OCI-M2 (cell line): ENCODE data around the gene TRIM33.

Experiments used
- DNase-seq: peaks from one replicate; lab custom pipeline; 2025; ENCODE audit not compliant: unreplicated experiment; lab: John Stamatoyannopoulos, UW

TRIM33 gene

GRCh38 chr1:114352797-114353196 lies 158.2 kb downstream of the TRIM33 start:
- DNase-seq = no peak

GRCh38 chr1:114350731-114351445 lies 160.1 kb downstream of the TRIM33 start:
- DNase-seq = no peak

- no peak for DNase-seq
Observed at GRCh38 chr1:114349891-114350605, 161.0 kb downstream of the TRIM33 start.

- no peak for DNase-seq
Observed at GRCh38 chr1:114347431-114348209, 163.4 kb downstream of the TRIM33 start.

- DNase-seq = peak; percentile 41
Observed at GRCh38 chr1:114346480-114347029, 164.4 kb downstream of the TRIM33 start.

GRCh38 chr1:114345930-114346479 lies 165.0 kb downstream of the TRIM33 start:
- DNase-seq = no peak

GRCh38 chr1:114344656-114345055 lies 166.3 kb downstream of the TRIM33 start:
- no peak for DNase-seq
